ENCODE data around the gene NMT1.

NMT1 gene

GRCh38 chr17:45038728-45039634 lies 22.1 kb upstream of the NMT1 start:
- TF ChIP-seq YY1 (IDR thresholded peaks at IDR 0.05; ENCODE audit: low read depth) (no peak), RAD21 (IDR thresholded peaks at IDR 0.05; ENCODE audit: low read depth) (no peak), NFIC (IDR thresholded peaks at IDR 0.05) (no peak), EP300 (IDR thresholded peaks at IDR 0.05; ENCODE audit: borderline replicate concordance) (no peak), ZBTB7A (IDR thresholded peaks at IDR 0.05; ENCODE audit: low read depth) (no peak)
- TF ChIP-seq, protein P1, sequence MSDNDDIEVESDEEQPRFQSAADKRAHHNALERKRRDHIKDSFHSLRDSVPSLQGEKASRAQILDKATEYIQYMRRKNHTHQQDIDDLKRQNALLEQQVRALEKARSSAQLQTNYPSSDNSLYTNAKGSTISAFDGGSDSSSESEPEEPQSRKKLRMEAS (IDR thresholded peaks at IDR 0.05), result no peak

DNA sequence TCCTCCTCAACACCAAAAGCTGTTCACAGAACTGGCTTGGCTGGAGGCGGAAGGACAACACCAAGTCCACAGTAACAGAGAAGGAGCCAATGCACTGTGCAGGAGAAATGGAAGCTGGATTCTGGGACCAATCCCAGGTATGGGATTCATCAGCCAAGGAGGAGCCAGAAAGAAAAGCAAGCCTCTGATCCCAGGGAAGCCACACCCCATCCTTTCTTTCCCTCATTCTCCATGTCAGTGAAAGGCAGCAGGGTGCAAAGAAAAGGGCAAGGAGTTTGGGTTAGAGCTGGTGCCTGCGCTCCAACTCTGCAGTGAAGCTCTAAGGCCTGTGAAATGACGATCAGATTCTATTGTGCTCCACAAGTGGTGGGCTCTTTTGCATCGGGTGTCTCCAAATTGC lies 20.7 kb upstream of the NMT1 start:
- TF ChIP-seq EP300 (IDR thresholded peaks at IDR 0.05; ENCODE audit: borderline replicate concordance) (no peak), RAD21 (IDR thresholded peaks at IDR 0.05; ENCODE audit: low read depth) (no peak), CEBPB (IDR thresholded peaks at IDR 0.05) (no peak)

GRCh38 chr17:45042346-45043120 lies 18.6 kb upstream of the NMT1 start:
- TF ChIP-seq, protein P2, sequence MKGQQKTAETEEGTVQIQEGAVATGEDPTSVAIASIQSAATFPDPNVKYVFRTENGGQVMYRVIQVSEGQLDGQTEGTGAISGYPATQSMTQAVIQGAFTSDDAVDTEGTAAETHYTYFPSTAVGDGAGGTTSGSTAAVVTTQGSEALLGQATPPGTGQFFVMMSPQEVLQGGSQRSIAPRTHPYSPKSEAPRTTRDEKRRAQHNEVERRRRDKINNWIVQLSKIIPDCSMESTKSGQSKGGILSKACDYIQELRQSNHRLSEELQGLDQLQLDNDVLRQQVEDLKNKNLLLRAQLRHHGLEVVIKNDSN (IDR thresholded peaks at IDR 0.05), result no peak
- TF ChIP-seq, protein P1 (IDR thresholded peaks at IDR 0.05), result no peak
- TF ChIP-seq EGR1 (IDR thresholded peaks at IDR 0.05), result no peak
- TF ChIP-seq YY1 (IDR thresholded peaks at IDR 0.05; ENCODE audit: low read depth), result no peak
- no peak for TF ChIP-seq TAF1 (IDR thresholded peaks at IDR 0.05; ENCODE audit: low read depth)
- no peak for TF ChIP-seq CREB1 (IDR thresholded peaks at IDR 0.05; ENCODE audit: low read depth)
- TF ChIP-seq FOXM1 (IDR thresholded peaks at IDR 0.05; ENCODE audit: borderline replicate concordance, low read depth), result no peak
- TF ChIP-seq TCF12 (IDR thresholded peaks at IDR 0.05; ENCODE audit: low read depth), result no peak
- TF ChIP-seq NFIC (IDR thresholded peaks at IDR 0.05), result no peak
- no peak for TF ChIP-seq TEAD4 (IDR thresholded peaks at IDR 0.05)
- no peak for TF ChIP-seq CEBPB (IDR thresholded peaks at IDR 0.05)

GRCh38 chr17:45043813-45044540 lies 17.1 kb upstream of the NMT1 start:
- no peak for TF ChIP-seq RAD21 (IDR thresholded peaks at IDR 0.05; ENCODE audit: low read depth)

GRCh38 chr17:45046537-45047125 lies 14.5 kb upstream of the NMT1 start:
- TF ChIP-seq NFIC (IDR thresholded peaks at IDR 0.05), result no peak
- TF ChIP-seq FOXM1 (IDR thresholded peaks at IDR 0.05; ENCODE audit: borderline replicate concordance, low read depth), result no peak
- no peak for TF ChIP-seq ZBTB7A (IDR thresholded peaks at IDR 0.05; ENCODE audit: low read depth)
- no peak for TF ChIP-seq EP300 (IDR thresholded peaks at IDR 0.05; ENCODE audit: borderline replicate concordance)
- TF ChIP-seq YY1 (IDR thresholded peaks at IDR 0.05; ENCODE audit: low read depth), result no peak
- TF ChIP-seq RAD21 (IDR thresholded peaks at IDR 0.05; ENCODE audit: low read depth), result no peak
- no peak for TF ChIP-seq CEBPB (IDR thresholded peaks at IDR 0.05)

DNA sequence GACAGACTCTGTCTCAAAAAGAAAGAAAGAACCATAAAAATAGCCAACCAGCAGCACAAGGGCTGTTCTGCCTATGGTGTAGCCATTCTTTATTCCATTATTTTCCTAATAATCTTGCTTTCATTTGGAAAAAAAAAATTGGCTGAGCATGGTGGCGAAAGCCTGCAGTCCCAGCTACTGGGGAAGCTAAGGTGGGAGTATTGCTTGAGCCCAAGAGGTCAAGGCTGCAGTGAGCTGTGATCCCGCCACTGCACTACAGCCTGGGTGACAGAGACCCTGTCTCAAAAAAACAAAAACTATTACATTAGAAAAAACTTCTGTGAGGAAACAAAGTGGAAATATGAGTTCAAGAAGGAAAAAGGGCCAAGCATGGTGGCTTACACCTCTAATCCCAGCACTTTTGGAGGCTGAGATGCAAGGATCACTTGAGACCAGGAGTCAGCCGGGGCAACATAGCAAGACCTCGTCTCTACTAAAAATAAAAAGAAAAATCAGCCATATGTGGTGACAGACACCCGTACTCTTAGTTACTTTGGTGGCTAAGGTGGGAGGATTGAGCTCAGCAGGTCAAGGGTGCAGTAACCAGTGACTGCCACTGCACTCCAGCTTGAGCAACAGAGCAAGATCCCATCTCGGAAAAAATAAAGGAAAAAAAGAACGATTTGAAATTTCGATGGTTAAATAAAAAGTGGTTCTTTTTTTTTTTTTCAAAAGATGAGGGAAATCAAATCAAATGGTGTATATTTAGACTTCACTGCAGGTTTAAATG lies 12.1 kb upstream of the NMT1 start:
- no peak for TF ChIP-seq REST (IDR thresholded peaks at IDR 0.05; ENCODE audit: low read depth)
- TF ChIP-seq, protein P1 (IDR thresholded peaks at IDR 0.05), result no peak
- no peak for TF ChIP-seq FOXM1 (IDR thresholded peaks at IDR 0.05; ENCODE audit: borderline replicate concordance, low read depth)
- no peak for TF ChIP-seq ZBTB7A (IDR thresholded peaks at IDR 0.05; ENCODE audit: low read depth)
- no peak for TF ChIP-seq RAD21 (IDR thresholded peaks at IDR 0.05; ENCODE audit: low read depth)
- TF ChIP-seq CREB1 (IDR thresholded peaks at IDR 0.05; ENCODE audit: low read depth), result no peak
